GM12878 (cell line): ENCODE data around the gene TRIM41. TPM values are rescaled to one million over a fixed set of nuclear protein-coding genes. Genes with fewer than 3 reads are reported as not detected.

Experiments
- BACH1 ChIP-seq: fragments of 450-650 bp; IDR thresholded peaks from 2 replicates; pipeline ENCODE4 v1.6.1; 2017; ENCODE audit warnings: mild to moderate bottlenecking, borderline replicate concordance
- BCL11A ChIP-seq: IDR thresholded peaks from 2 replicates; pipeline ENCODE4 v1.6.1; 2011; ENCODE audit warnings: low read depth, low read length
- BHLHE40 ChIP-seq, 2 experiments: fragments of 450-650 bp in 1 of 2; IDR thresholded peaks; 2 replicates each; pipeline ENCODE4 v1.6.1; 2011 to 2017; ENCODE audit warnings: low read depth in 2 of 2, borderline replicate concordance in 1 of 2, improper control_type of control experiment in 1 of 2, low read length in 1 of 2, mild to moderate bottlenecking in 1 of 2
- CEBPB ChIP-seq, 2 experiments: fragments of 150-350 bp in 1 of 2; IDR thresholded peaks; 2 replicates each; pipeline ENCODE4 v1.6.1; 2012 to 2014; ENCODE audit warnings: low read depth in 2 of 2, low read length in 2 of 2, borderline replicate concordance in 1 of 2, inconsistent platforms in 1 of 2
- GABPA ChIP-seq: IDR thresholded peaks from 2 replicates; pipeline ENCODE4 v1.6.1; 2014; ENCODE audit warnings: antibody characterized with exemption, low read depth, mild to moderate bottlenecking, inconsistent platforms
- HDGF ChIP-seq: fragments of 450-650 bp; IDR thresholded peaks from 2 replicates; pipeline ENCODE4 v1.6.1; 2016; ENCODE audit warnings: antibody characterized with exemption
- IKZF1 ChIP-seq: fragments of 450-650 bp; conservative IDR thresholded peaks from 2 replicates; pipeline ENCODE4 v1.6.1; 2017; ENCODE audit warnings: antibody characterized with exemption, mild to moderate bottlenecking
- JUNB ChIP-seq: IDR thresholded peaks from 2 replicates; pipeline ENCODE4 v1.6.1; 2016; ENCODE audit warnings: antibody characterized with exemption, mild to moderate bottlenecking
- MYB ChIP-seq: fragments of 150-350 bp; IDR thresholded peaks from 2 replicates; pipeline ENCODE4 v1.6.1; 2014; ENCODE audit warnings: mild to moderate bottlenecking, low read depth, low read length, borderline replicate concordance
- PAX5 ChIP-seq: IDR thresholded peaks from 2 replicates; pipeline ENCODE4 v1.6.1; 2011; ENCODE audit warnings: low read depth, low read length, borderline replicate concordance
- POU2F2 ChIP-seq: IDR thresholded peaks from 3 replicates; pipeline ENCODE4 v1.6.1; 2011; ENCODE audit warnings: low read depth, mild to moderate bottlenecking, low read length, borderline replicate concordance
- SIX5 ChIP-seq: IDR thresholded peaks from 2 replicates; pipeline ENCODE4 v1.6.1; 2011; ENCODE audit warnings: mild to moderate bottlenecking, low read depth, low read length, moderate library complexity; ENCODE audit not compliant: severe bottlenecking
- STAT1 ChIP-seq: fragments of 450-650 bp; conservative IDR thresholded peaks from 2 replicates; pipeline ENCODE4 v1.6.1; 2014; ENCODE audit warnings: antibody characterized with exemption, mild to moderate bottlenecking
- TCF12 ChIP-seq: IDR thresholded peaks from 2 replicates; pipeline ENCODE4 v1.6.1; 2011; ENCODE audit warnings: low read depth, mild to moderate bottlenecking, low read length
- WRNIP1 ChIP-seq: IDR thresholded peaks from 2 replicates; pipeline ENCODE4 v1.6.1; 2011; ENCODE audit warnings: low read depth, low read length, improper control_type of control experiment, borderline replicate concordance
- polyA plus RNA-seq, 11 experiments: library from polyadenylated mRNA; depleted of rRNA in 4 of 11; unstranded in 6 of 11; stranded (reverse) in 5 of 11; fragments of >200 nt; fragmentation: Nextera tagmentation in 4 of 11; fragmentation: Illumina TruSeq in 1 of 11; extraction: Ambion mirVana in 4 of 11; extraction: Trizol in 1 of 11; gene quantifications; 1 replicate in 1 of 11; 2 replicates in 10 of 11; pipeline versions ENCODE4 v1.2.1 to v1.2.3, GENCODE V29; 2011 to 2016; ENCODE audit warnings: inconsistent platforms in 2 of 11, missing spikeins in 2 of 11, low read depth in 1 of 11
- total RNA-seq, 4 experiments: library from RNA; depleted of rRNA in 3 of 4; stranded (reverse); fragments of >200 nt in 3 of 4; fragmentation: Illumina TruSeq in 1 of 4; extraction: Trizol in 1 of 4; gene quantifications; 2 replicates each; pipeline versions ENCODE4 v1.2.1 to v1.2.3, GENCODE V29; 2013 to 2021
- TF ChIP-seq, protein P1 (sequence below): fragments of 450-650 bp; IDR thresholded peaks from 2 replicates; pipeline ENCODE4 v1.6.1; 2016; ENCODE audit warnings: mild to moderate bottlenecking, moderate library complexity, borderline replicate concordance
- TF ChIP-seq, protein P2 (sequence below): IDR thresholded peaks from 2 replicates; pipeline ENCODE4 v1.6.1; 2011; ENCODE audit warnings: low read depth, mild to moderate bottlenecking, low read length, moderate library complexity, borderline replicate concordance; ENCODE audit errors: extremely low read depth
- TF ChIP-seq, protein P3 (sequence below): IDR thresholded peaks from 2 replicates; pipeline ENCODE4 v1.6.1; 2012; ENCODE audit warnings: low read length, inconsistent platforms
- TF ChIP-seq, protein P4 (sequence below): fragments of 450-650 bp; IDR thresholded peaks from 2 replicates; pipeline ENCODE4 v1.6.1; 2016; ENCODE audit warnings: mild to moderate bottlenecking
- TF ChIP-seq, protein P5 (sequence below): IDR thresholded peaks from 2 replicates; pipeline ENCODE4 v1.6.1; 2011; ENCODE audit warnings: mild to moderate bottlenecking, low read depth, low read length, moderate library complexity; ENCODE audit not compliant: insufficient replicate concordance

TRIM41 gene
- total and polyA plus RNA-seq, 10 of the 15 experiments (the other 5 are each of a cell fraction or from before 2014, with no cell fraction given) = 1.0 to 28.9 (median 10.6) TPM

DNA sequence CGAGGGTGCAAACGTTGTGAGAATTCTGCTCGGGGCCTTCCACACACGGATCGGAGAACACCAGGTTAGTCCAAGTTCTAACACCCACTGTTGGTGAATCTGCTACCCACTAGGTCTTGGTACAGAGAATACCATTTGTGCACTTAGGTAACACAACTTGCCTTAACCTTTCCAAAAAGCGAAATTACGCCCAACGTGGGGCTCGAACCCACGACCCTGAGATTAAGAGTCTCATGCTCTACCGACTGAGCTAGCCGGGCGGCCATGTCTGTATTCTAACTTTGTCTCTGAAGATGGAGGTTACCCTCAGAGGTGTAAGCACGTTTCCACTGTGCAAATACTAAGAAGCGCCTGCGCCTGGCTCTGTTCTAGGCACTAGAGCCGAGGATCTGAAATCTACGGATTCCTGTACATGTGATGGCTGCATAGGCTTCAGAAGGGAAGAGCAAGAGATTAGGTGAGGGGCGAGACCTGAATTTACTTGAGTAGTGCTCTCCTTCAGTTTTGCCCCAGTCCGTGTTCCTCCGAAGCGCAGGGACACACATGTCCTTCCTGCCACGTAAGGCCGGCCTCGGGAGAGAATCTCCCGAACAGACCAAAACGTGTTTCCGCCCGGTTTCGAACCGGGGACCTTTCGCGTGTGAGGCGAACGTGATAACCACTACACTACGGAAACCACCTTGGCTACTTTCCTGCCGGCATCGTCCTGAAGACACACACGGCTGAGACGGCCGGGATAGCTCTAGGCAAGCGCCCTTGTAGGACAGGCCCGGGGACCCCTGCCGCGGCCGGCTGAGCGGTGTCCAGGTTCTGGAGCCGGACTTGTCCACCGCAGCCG lies 1.1 kb upstream of the TRIM41 start (continued):
- TF ChIP-seq BCL11A (0 out of 2 replicates have a peak, but pooled peaks have one; percentile 11), STAT1 (peak; percentile 83; the same call in 1 of the 2 replicates), JUNB (0 out of 2 replicates have a peak, but pooled peaks have one; percentile 5), SIX5 (no peak), TCF12 (0 out of 2 replicates have a peak, but pooled peaks have one; percentile 7), HDGF (no peak), IKZF1 (peak; percentile 91), BHLHE40 (IDR thresholded peaks at IDR 0.05; ENCODE audit: borderline replicate concordance in 1 of 2, low read depth in 2 of 2, low read length in 1 of 2) (peak; percentile 83 to 93), PAX5 (peak; percentile 31; the same call in 1 of the 2 replicates), BACH1 (peak; percentile 77; the same call in 1 of the 2 replicates), POU2F2 (peak; percentile 69; the same call in 2 of the 3 replicates), MYB (no peak), CEBPB (IDR thresholded peaks at IDR 0.05; ENCODE audit: borderline replicate concordance in 1 of 2, low read depth in 2 of 2, low read length in 2 of 2) (no peak), GABPA (no peak), WRNIP1 (no peak)
- TF ChIP-seq, protein P1, sequence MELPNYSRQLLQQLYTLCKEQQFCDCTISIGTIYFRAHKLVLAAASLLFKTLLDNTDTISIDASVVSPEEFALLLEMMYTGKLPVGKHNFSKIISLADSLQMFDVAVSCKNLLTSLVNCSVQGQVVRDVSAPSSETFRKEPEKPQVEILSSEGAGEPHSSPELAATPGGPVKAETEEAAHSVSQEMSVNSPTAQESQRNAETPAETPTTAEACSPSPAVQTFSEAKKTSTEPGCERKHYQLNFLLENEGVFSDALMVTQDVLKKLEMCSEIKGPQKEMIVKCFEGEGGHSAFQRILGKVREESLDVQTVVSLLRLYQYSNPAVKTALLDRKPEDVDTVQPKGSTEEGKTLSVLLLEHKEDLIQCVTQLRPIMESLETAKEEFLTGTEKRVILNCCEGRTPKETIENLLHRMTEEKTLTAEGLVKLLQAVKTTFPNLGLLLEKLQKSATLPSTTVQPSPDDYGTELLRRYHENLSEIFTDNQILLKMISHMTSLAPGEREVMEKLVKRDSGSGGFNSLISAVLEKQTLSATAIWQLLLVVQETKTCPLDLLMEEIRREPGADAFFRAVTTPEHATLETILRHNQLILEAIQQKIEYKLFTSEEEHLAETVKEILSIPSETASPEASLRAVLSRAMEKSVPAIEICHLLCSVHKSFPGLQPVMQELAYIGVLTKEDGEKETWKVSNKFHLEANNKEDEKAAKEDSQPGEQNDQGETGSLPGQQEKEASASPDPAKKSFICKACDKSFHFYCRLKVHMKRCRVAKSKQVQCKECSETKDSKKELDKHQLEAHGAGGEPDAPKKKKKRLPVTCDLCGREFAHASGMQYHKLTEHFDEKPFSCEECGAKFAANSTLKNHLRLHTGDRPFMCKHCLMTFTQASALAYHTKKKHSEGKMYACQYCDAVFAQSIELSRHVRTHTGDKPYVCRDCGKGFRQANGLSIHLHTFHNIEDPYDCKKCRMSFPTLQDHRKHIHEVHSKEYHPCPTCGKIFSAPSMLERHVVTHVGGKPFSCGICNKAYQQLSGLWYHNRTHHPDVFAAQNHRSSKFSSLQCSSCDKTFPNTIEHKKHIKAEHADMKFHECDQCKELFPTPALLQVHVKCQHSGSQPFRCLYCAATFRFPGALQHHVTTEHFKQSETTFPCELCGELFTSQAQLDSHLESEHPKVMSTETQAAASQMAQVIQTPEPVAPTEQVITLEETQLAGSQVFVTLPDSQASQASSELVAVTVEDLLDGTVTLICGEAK = peak; percentile 81
- TF ChIP-seq, protein P2, sequence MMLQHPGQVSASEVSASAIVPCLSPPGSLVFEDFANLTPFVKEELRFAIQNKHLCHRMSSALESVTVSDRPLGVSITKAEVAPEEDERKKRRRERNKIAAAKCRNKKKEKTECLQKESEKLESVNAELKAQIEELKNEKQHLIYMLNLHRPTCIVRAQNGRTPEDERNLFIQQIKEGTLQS = no peak
- TF ChIP-seq, protein P3, sequence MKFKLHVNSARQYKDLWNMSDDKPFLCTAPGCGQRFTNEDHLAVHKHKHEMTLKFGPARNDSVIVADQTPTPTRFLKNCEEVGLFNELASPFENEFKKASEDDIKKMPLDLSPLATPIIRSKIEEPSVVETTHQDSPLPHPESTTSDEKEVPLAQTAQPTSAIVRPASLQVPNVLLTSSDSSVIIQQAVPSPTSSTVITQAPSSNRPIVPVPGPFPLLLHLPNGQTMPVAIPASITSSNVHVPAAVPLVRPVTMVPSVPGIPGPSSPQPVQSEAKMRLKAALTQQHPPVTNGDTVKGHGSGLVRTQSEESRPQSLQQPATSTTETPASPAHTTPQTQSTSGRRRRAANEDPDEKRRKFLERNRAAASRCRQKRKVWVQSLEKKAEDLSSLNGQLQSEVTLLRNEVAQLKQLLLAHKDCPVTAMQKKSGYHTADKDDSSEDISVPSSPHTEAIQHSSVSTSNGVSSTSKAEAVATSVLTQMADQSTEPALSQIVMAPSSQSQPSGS = no peak
- TF ChIP-seq, protein P4, sequence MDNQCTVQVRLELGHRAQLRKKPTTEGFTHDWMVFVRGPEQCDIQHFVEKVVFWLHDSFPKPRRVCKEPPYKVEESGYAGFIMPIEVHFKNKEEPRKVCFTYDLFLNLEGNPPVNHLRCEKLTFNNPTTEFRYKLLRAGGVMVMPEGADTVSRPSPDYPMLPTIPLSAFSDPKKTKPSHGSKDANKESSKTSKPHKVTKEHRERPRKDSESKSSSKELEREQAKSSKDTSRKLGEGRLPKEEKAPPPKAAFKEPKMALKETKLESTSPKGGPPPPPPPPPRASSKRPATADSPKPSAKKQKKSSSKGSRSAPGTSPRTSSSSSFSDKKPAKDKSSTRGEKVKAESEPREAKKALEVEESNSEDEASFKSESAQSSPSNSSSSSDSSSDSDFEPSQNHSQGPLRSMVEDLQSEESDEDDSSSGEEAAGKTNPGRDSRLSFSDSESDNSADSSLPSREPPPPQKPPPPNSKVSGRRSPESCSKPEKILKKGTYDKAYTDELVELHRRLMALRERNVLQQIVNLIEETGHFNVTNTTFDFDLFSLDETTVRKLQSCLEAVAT = peak; percentile 66
- TF ChIP-seq, protein P5, sequence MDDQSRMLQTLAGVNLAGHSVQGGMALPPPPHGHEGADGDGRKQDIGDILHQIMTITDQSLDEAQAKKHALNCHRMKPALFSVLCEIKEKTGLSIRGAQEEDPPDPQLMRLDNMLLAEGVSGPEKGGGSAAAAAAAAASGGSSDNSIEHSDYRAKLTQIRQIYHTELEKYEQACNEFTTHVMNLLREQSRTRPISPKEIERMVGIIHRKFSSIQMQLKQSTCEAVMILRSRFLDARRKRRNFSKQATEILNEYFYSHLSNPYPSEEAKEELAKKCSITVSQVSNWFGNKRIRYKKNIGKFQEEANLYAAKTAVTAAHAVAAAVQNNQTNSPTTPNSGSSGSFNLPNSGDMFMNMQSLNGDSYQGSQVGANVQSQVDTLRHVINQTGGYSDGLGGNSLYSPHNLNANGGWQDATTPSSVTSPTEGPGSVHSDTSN = no peak
